Measurements from ENCODE around the gene ITM2B.
A peak's percentile ranks its signal among the peaks of the same experiment; 100 is the strongest.

Gene ITM2B

GRCh38 chr13:48263196-48263595 is 30.2 kb downstream of the ITM2B start:
- no peak for DNase-seq (ENCODE audit: low read depth)

GRCh38 chr13:48264058-48264457 is 31.1 kb downstream of the ITM2B start:
- no peak for DNase-seq (ENCODE audit: low read depth)

GRCh38 chr13:48265217-48265815 is 32.3 kb downstream of the ITM2B start:
- no peak for DNase-seq (ENCODE audit: low read depth)

- DNase-seq (ENCODE audit: low read depth): no peak
Measured at GRCh38 chr13:48266150-48266549, 33.1 kb downstream of the ITM2B start.

- no peak for DNase-seq (ENCODE audit: low read depth)
Measured at GRCh38 chr13:48266701-48267639, 34.0 kb downstream of the ITM2B start.

- no peak for DNase-seq (ENCODE audit: low read depth)
Measured at GRCh38 chr13:48268019-48268418, 35.0 kb downstream of the ITM2B start.

- no peak for DNase-seq (ENCODE audit: low read depth)
Measured at GRCh38 chr13:48273346-48273745, 40.3 kb downstream of the ITM2B start.

GRCh38 chr13:48275507-48275906 is 42.5 kb downstream of the ITM2B start:
- no peak for DNase-seq (ENCODE audit: low read depth)

- no peak for DNase-seq (ENCODE audit: low read depth)
Measured at GRCh38 chr13:48278806-48279205, 45.8 kb downstream of the ITM2B start.

- no peak for DNase-seq (ENCODE audit: low read depth)
Measured at GRCh38 chr13:48281556-48281955, 48.5 kb downstream of the ITM2B start.

GRCh38 chr13:48291730-48292129 is 58.7 kb downstream of the ITM2B start:
- DNase-seq (ENCODE audit: low read depth): no peak

- no peak for DNase-seq (ENCODE audit: low read depth)
Measured at GRCh38 chr13:48292650-48293049, 59.6 kb downstream of the ITM2B start.

GRCh38 chr13:48294653-48295052 is 61.6 kb downstream of the ITM2B start:
- no peak for DNase-seq (ENCODE audit: low read depth)

- no peak for DNase-seq (ENCODE audit: low read depth)
Measured at GRCh38 chr13:48295271-48295670, 62.3 kb downstream of the ITM2B start.

GRCh38 chr13:48296528-48296927 is 63.5 kb downstream of the ITM2B start:
- no peak for DNase-seq (ENCODE audit: low read depth)

- no peak for DNase-seq (ENCODE audit: low read depth)
Measured at GRCh38 chr13:48297131-48297786, 64.3 kb downstream of the ITM2B start.

- no peak for DNase-seq (ENCODE audit: low read depth)
Measured at GRCh38 chr13:48299591-48299990, 66.6 kb downstream of the ITM2B start.

GRCh38 chr13:48302871-48303358 is 69.9 kb downstream of the ITM2B start:
- no peak for DNase-seq (ENCODE audit: low read depth)

GRCh38 chr13:48303359-48304142 is 70.5 kb downstream of the ITM2B start, which contains the start of gene RB1:
TSS of gene RB1 (plus strand) at chr13:48303751. CDS start at chr13:48303913, 162 bp downstream.
- DNase-seq (ENCODE audit: low read depth): peak; percentile 79

- no peak for DNase-seq (ENCODE audit: low read depth)
Measured at GRCh38 chr13:48304143-48304876, 71.3 kb downstream of the ITM2B start.

- DNase-seq (ENCODE audit: low read depth): no peak
Measured at GRCh38 chr13:48311223-48311622, 78.2 kb downstream of the ITM2B start.
